K562 (cell line): ENCODE results near the gene ID2. TPM values are rescaled to one million over a fixed set of nuclear protein-coding genes. Genes with fewer than 3 reads are reported as not detected.

Experiments used
- AFF1 ChIP-seq, 2 experiments: fragments of 450-650 bp; IDR thresholded peaks; 2 replicates each; pipeline ENCODE4 v1.6.1; 2018; ENCODE audit warnings: mild to moderate bottlenecking in 2 of 2, low read depth in 1 of 2; ENCODE audit not compliant: partially characterized antibody in 2 of 2
- ELK1 ChIP-seq: sonication (generic); formaldehyde crosslinking; IDR thresholded peaks from 2 replicates; pipeline ENCODE4 v1.8.1; 2022; ENCODE audit warnings: missing genetic modification reagents
- GTF2B ChIP-seq: IDR thresholded peaks from 2 replicates; pipeline ENCODE4 v1.6.1; 2011; ENCODE audit not compliant: insufficient read length; ENCODE audit errors: extremely low read depth
- GTF2E2 ChIP-seq: fragments of 200-800 bp; sonication (Bioruptor generic); IDR thresholded peaks from 2 replicates; pipeline ENCODE4 v1.6.1; 2016; ENCODE audit warnings: missing genetic modification characterization, missing compliant biosample characterization
- HBP1 ChIP-seq: fragments of 450-650 bp; formaldehyde crosslinking; IDR thresholded peaks from 2 replicates; pipeline ENCODE4 v1.4.0; 2022; ENCODE audit warnings: missing genetic modification characterization
- HCFC1 ChIP-seq: IDR thresholded peaks from 2 replicates; pipeline ENCODE4 v1.6.1; 2012; ENCODE audit warnings: low read depth, low read length, improper control_type of control experiment
- HNRNPL ChIP-seq: fragments of 200-400 bp; formaldehyde crosslinking; IDR thresholded peaks from 2 replicates; pipeline ENCODE4 v1.6.1; 2017; ENCODE audit warnings: low read depth, mild to moderate bottlenecking, low read length
- MBD1 ChIP-seq: fragments of 250-450 bp; sonication (Bioruptor Pico); IDR thresholded peaks from 2 replicates; pipeline ENCODE4 v1.8.0; 2022; ENCODE audit warnings: inconsistent platforms
- NFYB ChIP-seq: IDR thresholded peaks from 2 replicates; pipeline ENCODE4 v1.6.1; 2011; ENCODE audit warnings: mild to moderate bottlenecking, moderate library complexity; ENCODE audit not compliant: insufficient read length; ENCODE audit errors: extremely low read depth
- NR3C1 ChIP-seq: sonication (generic); formaldehyde crosslinking; IDR thresholded peaks from 2 replicates; pipeline ENCODE4 v1.8.1; 2022; ENCODE audit warnings: missing genetic modification reagents
- PHB ChIP-seq: fragments of 250-450 bp; sonication (Bioruptor Pico); IDR thresholded peaks from 2 replicates; pipeline ENCODE4 v1.5.0; 2021
- POLR2AphosphoS2 ChIP-seq: IDR thresholded peaks from 2 replicates; pipeline ENCODE4 v1.6.1; 2012; ENCODE audit warnings: low read length, improper control_type of control experiment
- PTTG1 ChIP-seq: fragments of 450-650 bp; IDR thresholded peaks from 2 replicates; pipeline ENCODE4 v1.6.1; 2016; ENCODE audit warnings: low read depth, mild to moderate bottlenecking, missing genetic modification characterization, missing compliant biosample characterization
- ZBTB12 ChIP-seq: fragments of 250-450 bp; sonication (Bioruptor Pico); IDR thresholded peaks from 2 replicates; pipeline ENCODE4 v1.4.0; 2020
- ZNF354B ChIP-seq: fragments of 250-450 bp; sonication (Bioruptor Pico); IDR thresholded peaks from 2 replicates; pipeline ENCODE4 v1.4.0; 2020
- ZNF551 ChIP-seq: fragments of 250-450 bp; sonication (Bioruptor Pico); IDR thresholded peaks from 2 replicates; pipeline ENCODE4 v1.5.0; 2021; ENCODE audit warnings: mild to moderate bottlenecking, moderate library complexity
- polyA plus RNA-seq, 8 experiments: library from polyadenylated mRNA; depleted of rRNA in 4 of 8; stranded (reverse) in 5 of 8; unstranded in 3 of 8; fragments of >200 nt; fragmentation: Nextera tagmentation in 2 of 8; fragmentation: Illumina TruSeq in 1 of 8; extraction: Ambion mirVana in 2 of 8; extraction: Trizol in 1 of 8; gene quantifications; 2 replicates each; pipeline versions ENCODE4 v1.2.1 to v1.2.3, GENCODE V29; 2011 to 2014; ENCODE audit warnings: inconsistent platforms in 1 of 8, missing spikeins in 1 of 8
- total RNA-seq, 7 experiments: library from RNA; depleted of rRNA in 6 of 7; stranded (reverse); fragments of >200 nt in 6 of 7; fragmentation: Illumina TruSeq in 2 of 7; extraction: Trizol in 2 of 7; gene quantifications; 2 replicates each; pipeline versions ENCODE4 v1.2.1 to v1.2.3, GENCODE V29; 2011 to 2021; ENCODE audit warnings: low replicate concordance in 1 of 7

Gene ID2
- total and polyA plus RNA-seq, 9 of the 15 experiments (the other 6 are each of a cell fraction or from before 2014, with no cell fraction given): 8.0 to 35.7 (median 16.6) TPM

GRCh38 chr2:8681786-8682692, at the start of gene ID2 (continued):
- TF ChIP-seq AFF1 (IDR thresholded peaks at IDR 0.05; ENCODE audit: low read depth in 1 of 2, partially characterized antibody in 2 of 2): peak in 1 of 2 experiments; percentile 51
- no peak for TF ChIP-seq HBP1
- TF ChIP-seq MBD1: no peak
- no peak for TF ChIP-seq ZNF354B (CRISPR knock-in tag)
- peak; percentile 48 for TF ChIP-seq ZBTB12
- TF ChIP-seq HNRNPL: peak; percentile 80
- TF ChIP-seq PTTG1 (tag): no peak
- peak; percentile 91 for TF ChIP-seq NFYB
- TF ChIP-seq PHB (CRISPR knock-in tag): no peak
- TF ChIP-seq GTF2E2 (tag): 0 out of 2 replicates have a peak, but pooled peaks have one; percentile 42
- TF ChIP-seq GTF2B: peak; percentile 69
- TF ChIP-seq ELK1 (CRISPR knock-in tag): no peak
- TF ChIP-seq HCFC1: 0 out of 2 replicates have a peak, but pooled peaks have one; percentile 44
- no peak for TF ChIP-seq NR3C1 (CRISPR knock-in tag)
- no peak for TF ChIP-seq ZNF551 (CRISPR knock-in tag)
- TF ChIP-seq POLR2AphosphoS2: peak; percentile 63; the same call in 1 of the 2 replicates
